ENCODE data around the gene RNF144A. TPM values are rescaled to one million over a fixed set of nuclear protein-coding genes. Genes with fewer than 3 reads are reported as not detected.

RNF144A gene
- total and polyA plus RNA-seq, 2 donors (not counting 1 experiment from before 2014, with no cell fraction given), result 1.2 to 1.6 TPM

- Histone ChIP-seq H2AFZ (ENCODE audit: insufficient read depth, low read depth, low read length, poor library complexity, severe bottlenecking) (no peak overlapping the region), H3K9ac (ENCODE audit: low read length) (no peak overlapping the region), H3K36me3 (replicated peaks in 1 of 2; ENCODE audit: control extremely low read depth in 1 of 2, control insufficient read depth in 1 of 2, extremely low read depth in 1 of 2, insufficient read depth in 2 of 2, low read length in 1 of 2) (peaks cover 0 to 2% of the 10 kb centered on the region in 2 experiments), H3K27ac (ENCODE audit: low read length in 2 of 2) (no peak overlapping the region), H3K27me3 (replicated peaks in 1 of 4; ENCODE audit: control extremely low read depth in 1 of 4, control insufficient read depth in 3 of 4, insufficient read depth in 4 of 4, low read length in 3 of 4) (no peaks in the 10 kb centered on the region), H3K4me3 (ENCODE audit: control extremely low read depth in 1 of 5, extremely low read depth in 1 of 5, insufficient read depth in 1 of 5, low read depth in 2 of 5, low read length in 4 of 5) (no peak overlapping the region), H3K79me2 (ENCODE audit: control insufficient read depth, insufficient read depth, low read length) (no peaks in the 10 kb centered on the region), H3K4me2 (replicated peaks; ENCODE audit: low read depth, low read length, poor library complexity, severe bottlenecking) (no peak overlapping the region), H4K20me1 (ENCODE audit: control insufficient read depth, insufficient read depth, low read length, poor library complexity, severe bottlenecking) (no peaks in the 10 kb centered on the region), H3K9me3 (ENCODE audit: control extremely low read depth in 1 of 3, control insufficient read depth in 2 of 3, insufficient read depth in 1 of 3, low read length in 2 of 3) (no peaks in the 10 kb centered on the region), H3K4me1 (ENCODE audit: control insufficient read depth in 2 of 2, insufficient read depth in 2 of 2, low read length in 2 of 2) (peaks cover 6 to 13% of the 10 kb centered on the region in 2 donors)
- DNase-seq (no peak), ATAC-seq (ENCODE audit: low read depth) (no peak)
- no peaks in the 10 kb centered on the region for H3K9me3 Mint-ChIP-seq (ENCODE audit: insufficient read depth)
- WGBS (ENCODE audit: insufficient coverage), result 100% methylated on average over 5 of the region's 8 CpGs
- CTCF ChIA-PET, result no interaction called here
- no peak overlapping the region for H3K4me3 Mint-ChIP-seq
- no peak overlapping the region for H3K27ac Mint-ChIP-seq
- intact Hi-C loops (cut with micrococcal nuclease), result no loop called here
- peaks cover 11% of the 10 kb centered on the region for H3K4me1 Mint-ChIP-seq
- POLR2A ChIA-PET, result no interaction called here
- TF ChIP-seq CTCF (IDR thresholded peaks at IDR 0.05) (no peak), EZH2 (IDR thresholded peaks at IDR 0.05; ENCODE audit: borderline replicate concordance, insufficient read depth, low read depth, low read length, poor library complexity, severe bottlenecking) (no peak)
- no peaks in the 10 kb centered on the region for H3K27me3 Mint-ChIP-seq
Measured at GRCh38 chr2:6943971-6944370, 26.8 kb downstream of the RNF144A start.

- H3K27me3 Mint-ChIP-seq, result no peaks in the 10 kb centered on the region
- no peak overlapping the region for H3K27ac Mint-ChIP-seq
- ChIA-PET POLR2A (no interaction called here), CTCF (no interaction called here)
- intact Hi-C loops (cut with micrococcal nuclease), result no loop called here
- no peak for ATAC-seq (ENCODE audit: low read depth)
- Histone ChIP-seq H4K20me1 (ENCODE audit: control insufficient read depth, insufficient read depth, low read length, poor library complexity, severe bottlenecking) (no peaks in the 10 kb centered on the region), H2AFZ (ENCODE audit: insufficient read depth, low read depth, low read length, poor library complexity, severe bottlenecking) (no peak overlapping the region), H3K9me3 (ENCODE audit: control extremely low read depth in 1 of 3, control insufficient read depth in 2 of 3, insufficient read depth in 1 of 3, low read length in 2 of 3) (no peaks in the 10 kb centered on the region), H3K4me1 (ENCODE audit: control insufficient read depth in 2 of 2, insufficient read depth in 2 of 2, low read length in 2 of 2) (peaks cover 6 to 13% of the 10 kb centered on the region in 2 donors), H3K79me2 (ENCODE audit: control insufficient read depth, insufficient read depth, low read length) (no peaks in the 10 kb centered on the region), H3K4me2 (replicated peaks; ENCODE audit: low read depth, low read length, poor library complexity, severe bottlenecking) (no peak overlapping the region), H3K27me3 (replicated peaks in 1 of 4; ENCODE audit: control extremely low read depth in 1 of 4, control insufficient read depth in 3 of 4, insufficient read depth in 4 of 4, low read length in 3 of 4) (no peaks in the 10 kb centered on the region), H3K36me3 (replicated peaks in 1 of 2; ENCODE audit: control extremely low read depth in 1 of 2, control insufficient read depth in 1 of 2, extremely low read depth in 1 of 2, insufficient read depth in 2 of 2, low read length in 1 of 2) (peaks cover 0 to 2% of the 10 kb centered on the region in 2 experiments), H3K4me3 (ENCODE audit: control extremely low read depth in 1 of 5, extremely low read depth in 1 of 5, insufficient read depth in 1 of 5, low read depth in 2 of 5, low read length in 4 of 5) (no peak overlapping the region), H3K9ac (ENCODE audit: low read length) (no peak overlapping the region), H3K27ac (ENCODE audit: low read length in 2 of 2) (no peak overlapping the region)
- H3K4me1 Mint-ChIP-seq, result peaks cover 11% of the 10 kb centered on the region
- TF ChIP-seq EZH2 (IDR thresholded peaks at IDR 0.05; ENCODE audit: borderline replicate concordance, insufficient read depth, low read depth, low read length, poor library complexity, severe bottlenecking) (no peak), CTCF (IDR thresholded peaks at IDR 0.05) (no peak)
- H3K9me3 Mint-ChIP-seq (ENCODE audit: insufficient read depth), result no peaks in the 10 kb centered on the region
- DNase-seq, result no peak
- no CpG with 5 or more reads among the region's 5 CpGs for WGBS (ENCODE audit: insufficient coverage)
- no peak overlapping the region for H3K4me3 Mint-ChIP-seq
Measured at GRCh38 chr2:6944555-6944954, 27.3 kb downstream of the RNF144A start.
